ENCODE data around the gene CYP2C18.

GRCh38 chr10:94760586-94761178 is 77.2 kb downstream of the CYP2C18 start:
- no peak for TF ChIP-seq CBX2 (IDR thresholded peaks at IDR 0.05; ENCODE audit: low read depth, low read length)
- TF ChIP-seq CBX2 (CRISPR knock-in tag; IDR thresholded peaks at IDR 0.05; ENCODE audit: low read depth): no peak
- TF ChIP-seq U2AF2 (IDR thresholded peaks at IDR 0.05; ENCODE audit: low read depth, low read length): no peak
- TF ChIP-seq HOXA7 (CRISPR knock-in tag; IDR thresholded peaks at IDR 0.05): no peak
- TF ChIP-seq JUNB (CRISPR knock-in tag; IDR thresholded peaks at IDR 0.05; ENCODE audit: borderline replicate concordance): no peak
- TF ChIP-seq EP300 (IDR thresholded peaks at IDR 0.05; ENCODE audit: low read depth in 2 of 2, low read length in 2 of 2): no peak
- TF ChIP-seq EP300 (CRISPR knock-in tag; IDR thresholded peaks at IDR 0.05; ENCODE audit: borderline replicate concordance): no peak
- no peak for TF ChIP-seq FOXK2 (IDR thresholded peaks at IDR 0.05)
- TF ChIP-seq IKZF1 (IDR thresholded peaks at IDR 0.05): no peak
- no peak for TF ChIP-seq IKZF4 (CRISPR knock-in tag; IDR thresholded peaks at IDR 0.05; ENCODE audit: borderline replicate concordance, low read depth, not compliant biosample characterization)
- TF ChIP-seq CEBPZ (IDR thresholded peaks at IDR 0.05; ENCODE audit: low read length): no peak
